IMR-90 (cell line): ENCODE data around the gene GRIN1. TPM values are rescaled to one million over a fixed set of nuclear protein-coding genes. Genes with fewer than 3 reads are reported as not detected.

Experiments
- ATAC-seq: fragments of 200-7000 bp; cut with Tn5 transposase; 2 replicates; pipeline ENCODE4 v1.9.1; 2020; ENCODE audit warnings: low read depth, mild to moderate bottlenecking, moderate library complexity
- BruUV-seq: library from RNA; stranded (reverse); fragments of 400-500 nt; replicated peaks from 2 replicates; lab custom pipeline; 2021; lab: Mats Ljungman, UMichigan
- CTCF ChIA-PET: fragments of 300-600 bp; formaldehyde crosslinking; extraction: SDS; loops from one replicate; lab custom pipeline; 2021; ENCODE audit warnings: antibody characterized with exemption; lab: Yijun Ruan, JAX
- POLR2A ChIA-PET: fragments of 300-600 bp; sonication (Branson Sonifier 250); formaldehyde crosslinking; loops from one replicate; lab custom pipeline; 2022; ENCODE audit warnings: antibody characterized with exemption; ENCODE audit not compliant: unreplicated experiment; lab: Charles Lee
- DNase-seq: peaks from one replicate; pipeline ENCODE4 v3.0.0; 2013
- H2AFZ ChIP-seq: replicated peaks from 2 replicates; pipeline ENCODE3; 2013; ENCODE audit warnings: low read length, mild to moderate bottlenecking; ENCODE audit not compliant: poor library complexity
- H2AK5ac ChIP-seq: 2 replicates; pipeline ENCODE4 v1.6.1; 2013; ENCODE audit warnings: low read depth, low read length, inconsistent platforms
- H2AK9ac ChIP-seq: replicated peaks from 2 replicates; pipeline ENCODE3; 2013; ENCODE audit warnings: mild to moderate bottlenecking, low read depth, low read length, moderate library complexity; ENCODE audit not compliant: poor library complexity
- H2BK120ac ChIP-seq: 2 replicates; pipeline ENCODE4 v1.6.1; 2013; ENCODE audit warnings: low read depth, low read length, inconsistent platforms
- H2BK15ac ChIP-seq: 3 replicates; pipeline ENCODE4 v1.6.1; 2013; ENCODE audit warnings: low read depth, low read length, inconsistent platforms
- H2BK20ac ChIP-seq: 2 replicates; pipeline ENCODE4 v1.6.1; 2013; ENCODE audit warnings: low read depth, mild to moderate bottlenecking, inconsistent platforms, low read length, moderate library complexity
- H2BK5ac ChIP-seq: 2 replicates; pipeline ENCODE4 v1.6.1; 2013; ENCODE audit warnings: mild to moderate bottlenecking, low read depth, low read length, inconsistent platforms; ENCODE audit not compliant: poor library complexity, severe bottlenecking
- H3K14ac ChIP-seq: replicated peaks from 2 replicates; pipeline ENCODE4 v1.6.1; 2013; ENCODE audit warnings: low read depth, low read length, inconsistent platforms
- H3K18ac ChIP-seq: 2 replicates; pipeline ENCODE4 v1.6.1; 2013; ENCODE audit warnings: low read depth, low read length, control low read depth
- H3K23ac ChIP-seq: 2 replicates; pipeline ENCODE4 v1.6.1; 2013; ENCODE audit warnings: low read depth, low read length, inconsistent platforms
- H3K27ac ChIP-seq: 2 replicates; pipeline ENCODE4 v1.5.1; 2013; ENCODE audit warnings: mild to moderate bottlenecking, control low read depth, low read length; ENCODE audit not compliant: insufficient read depth
- H3K27me3 ChIP-seq: 2 replicates; pipeline ENCODE4 v1.6.1; 2013; ENCODE audit warnings: low read length; ENCODE audit not compliant: control insufficient read depth, insufficient read depth
- H3K36me3 ChIP-seq: 2 replicates; pipeline ENCODE4 v1.6.1; 2013; ENCODE audit warnings: low read length, mixed read lengths; ENCODE audit not compliant: control insufficient read depth, insufficient read depth
- H3K4ac ChIP-seq: 2 replicates; pipeline ENCODE4 v1.6.1; 2013; ENCODE audit warnings: low read depth, low read length, inconsistent platforms
- H3K4me1 ChIP-seq: 2 replicates; pipeline ENCODE4 v1.6.1; 2013; ENCODE audit warnings: low read length, mixed read lengths; ENCODE audit not compliant: control insufficient read depth, insufficient read depth
- H3K4me2 ChIP-seq: 2 replicates; pipeline ENCODE4 v1.6.1; 2013; ENCODE audit warnings: low read depth, mild to moderate bottlenecking, control low read depth, low read length, moderate library complexity
- H3K4me3 ChIP-seq: 2 replicates; pipeline ENCODE4 v1.5.1; 2013; ENCODE audit warnings: low read depth, mild to moderate bottlenecking, control low read depth, low read length, moderate library complexity; ENCODE audit not compliant: insufficient read depth
- H3K56ac ChIP-seq: 2 replicates; pipeline ENCODE4 v1.6.1; 2013; ENCODE audit warnings: low read length, inconsistent platforms; ENCODE audit not compliant: insufficient read depth; ENCODE audit errors: extremely low read depth
- H3K79me1 ChIP-seq, 2 experiments: 2 replicates each; pipeline ENCODE4 v1.6.1; 2013; ENCODE audit warnings: low read length in 2 of 2, inconsistent platforms in 1 of 2, low read depth in 1 of 2
- H3K9ac ChIP-seq: 2 replicates; pipeline ENCODE4 v1.6.1; 2013; ENCODE audit warnings: low read depth, low read length, control low read depth
- H3K9me1 ChIP-seq: 2 replicates; pipeline ENCODE4 v1.6.1; 2013; ENCODE audit warnings: low read length, inconsistent platforms; ENCODE audit not compliant: insufficient read depth
- H3K9me3 ChIP-seq: 2 replicates; pipeline ENCODE4 v1.6.1; 2013; ENCODE audit warnings: low read length; ENCODE audit not compliant: control insufficient read depth, insufficient read depth
- H4K20me1 ChIP-seq: 2 replicates; pipeline ENCODE4 v1.6.1; 2013; ENCODE audit warnings: low read length, inconsistent platforms; ENCODE audit not compliant: insufficient read depth
- H4K5ac ChIP-seq: 2 replicates; pipeline ENCODE4 v1.6.1; 2013; ENCODE audit warnings: mild to moderate bottlenecking, low read depth, low read length, control low read depth
- H4K8ac ChIP-seq, 2 experiments: 2 replicates each; pipeline ENCODE4 v1.6.1; 2013; ENCODE audit warnings: low read depth in 2 of 2, low read length in 2 of 2, control low read depth in 1 of 2, inconsistent platforms in 1 of 2
- H4K91ac ChIP-seq: 2 replicates; pipeline ENCODE4 v1.6.1; 2013; ENCODE audit warnings: low read depth, low read length, inconsistent platforms; ENCODE audit not compliant: insufficient read depth
- CHD1 ChIP-seq: IDR thresholded peaks from 2 replicates; pipeline ENCODE4 v1.6.1; 2012; ENCODE audit warnings: low read depth, low read length, improper control_type of control experiment
- FOS ChIP-seq: fragments of 150-350 bp; IDR thresholded peaks from 2 replicates; pipeline ENCODE4 v1.6.1; 2016; ENCODE audit warnings: low read depth, low read length
- MAFK ChIP-seq: IDR thresholded peaks from 2 replicates; pipeline ENCODE4 v1.6.1; 2012; ENCODE audit warnings: low read depth, low read length, improper control_type of control experiment
- MAZ ChIP-seq: IDR thresholded peaks from 2 replicates; pipeline ENCODE4 v1.6.1; 2012; ENCODE audit warnings: low read depth, mild to moderate bottlenecking, low read length, improper control_type of control experiment, moderate library complexity, borderline replicate concordance
- MXI1 ChIP-seq: IDR thresholded peaks from 2 replicates; pipeline ENCODE4 v1.6.1; 2012; ENCODE audit warnings: low read depth, mild to moderate bottlenecking, low read length, moderate library complexity, borderline replicate concordance
- RCOR1 ChIP-seq: IDR thresholded peaks from 2 replicates; pipeline ENCODE4 v1.6.1; 2012; ENCODE audit warnings: mild to moderate bottlenecking, low read length, improper control_type of control experiment; ENCODE audit not compliant: insufficient replicate concordance
- RFX5 ChIP-seq: IDR thresholded peaks from 2 replicates; pipeline ENCODE4 v1.8.0; 2012; ENCODE audit warnings: low read depth, mild to moderate bottlenecking, low read length, moderate library complexity
- SMC3 ChIP-seq: fragments of 150-350 bp; IDR thresholded peaks from 2 replicates; pipeline ENCODE4 v1.6.1; 2016; ENCODE audit warnings: low read depth, mild to moderate bottlenecking, antibody characterized with exemption, low read length, moderate library complexity
- WGBS, 2 experiments: methylation state at CpG; one replicate each; pipeline versions ENCODE4 v1.1.5 to v1.1.7; 2013; ENCODE audit warnings: missing lambda C conversion rate in 2 of 2; ENCODE audit not compliant: insufficient read length in 1 of 2; ENCODE audit errors: extremely low coverage in 2 of 2; 5-methylcytosine and 5-hydroxymethylcytosine counted together
- dilution Hi-C: fragments of 300-500 bp; cut with HindIII; formaldehyde crosslinking; loops from one replicate; pipeline ENCODE4 v1.14.3; 2018; ENCODE audit warnings: low sequenced_read_pairs; ENCODE audit not compliant: unreplicated experiment
- in situ Hi-C: fragments of 300-500 bp; cut with MboI; formaldehyde crosslinking; loops from 3 replicates; pipeline ENCODE4 v1.14.3; 2019; ENCODE audit warnings: low sequenced_read_pairs, inconsistent platforms, mixed read lengths
- intact Hi-C: fragments of 100-400 bp; cut with micrococcal nuclease; formaldehyde crosslinking; loops from 2 replicates; pipeline ENCODE4 v1.10.0; 2022
- polyA plus RNA-seq, 3 experiments: library from polyadenylated mRNA; depleted of rRNA; stranded (reverse); fragments of >200 nt; gene quantifications; 2 replicates each; pipeline ENCODE4 v1.2.3, GENCODE V29; 2012; ENCODE audit warnings: low replicate concordance in 1 of 3
- total RNA-seq: library from RNA; depleted of rRNA; stranded (reverse); fragments of >200 nt; gene quantifications from 2 replicates; pipeline ENCODE4 v1.2.3, GENCODE V29; 2012
- TF ChIP-seq, protein P1 (sequence below): fragments of 150-350 bp; IDR thresholded peaks from 2 replicates; pipeline ENCODE4 v1.6.1; 2016; ENCODE audit warnings: low read depth, mild to moderate bottlenecking, low read length, moderate library complexity, borderline replicate concordance
- TF ChIP-seq, protein P2 (sequence below): conservative IDR thresholded peaks from 2 replicates; pipeline ENCODE4 v1.5.1; 2012; ENCODE audit warnings: mild to moderate bottlenecking, low read depth, low read length, improper control_type of control experiment
- TF ChIP-seq, protein P3 (sequence below): fragments of 150-350 bp; IDR thresholded peaks from 2 replicates; pipeline ENCODE4 v1.6.1; 2017; ENCODE audit warnings: mild to moderate bottlenecking, antibody characterized with exemption, low read length, low read depth

GRIN1 gene
- total and polyA plus RNA-seq, 2 of the 4 experiments (the other 2 are of a cell fraction) = 0.09 TPM; not detected in 1

DNA sequence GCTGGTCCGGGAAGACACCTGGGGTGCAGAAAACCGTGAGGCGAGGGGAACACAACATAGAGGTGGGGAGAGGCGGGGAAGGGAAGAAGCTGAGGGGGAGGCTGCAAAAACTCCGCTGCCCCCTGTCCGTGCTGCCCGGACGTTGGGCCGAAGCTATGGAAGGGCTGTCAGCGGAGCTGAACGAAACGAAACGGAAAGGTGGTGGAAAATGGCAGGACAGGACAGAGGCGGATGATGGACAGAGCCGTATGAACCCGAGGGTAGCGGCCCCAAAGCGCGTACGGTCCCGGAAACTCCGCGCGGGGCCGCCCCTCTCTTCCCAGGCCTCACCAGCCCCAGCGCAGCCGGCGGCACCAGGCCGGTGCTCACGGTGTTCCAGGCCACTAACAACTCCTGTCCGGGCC lies 49.1 kb downstream of the GRIN1 start:
- H2BK5ac ChIP-seq = peak overlapping the region; percentile 68
- H3K36me3 ChIP-seq = peaks cover 57% of the 10 kb centered on the region
- H2BK120ac ChIP-seq = no peak overlapping the region
- H2AK9ac ChIP-seq = peak overlapping the region; percentile 96
- peak overlapping the region; percentile 84 for H2AK5ac ChIP-seq
- H3K18ac ChIP-seq = no peak overlapping the region
- peak overlapping the region; percentile 81 for H4K5ac ChIP-seq
- peak overlapping the region; percentile 42; the same call in 1 of the 2 replicates for H3K14ac ChIP-seq
- ChIA-PET CTCF (no interaction called here), POLR2A (interaction anchor here (0.6 to 0.8 kb wide), 2 partner anchors 55 to 101 kb away, joined by 3 to 6 read pairs; partner anchors contain the start of gene MAN1B1)
- no peak for TF ChIP-seq RCOR1
- TF ChIP-seq MXI1 = no peak
- no peak for TF ChIP-seq RFX5
- TF ChIP-seq CHD1 = no peak
- TF ChIP-seq, protein P1, sequence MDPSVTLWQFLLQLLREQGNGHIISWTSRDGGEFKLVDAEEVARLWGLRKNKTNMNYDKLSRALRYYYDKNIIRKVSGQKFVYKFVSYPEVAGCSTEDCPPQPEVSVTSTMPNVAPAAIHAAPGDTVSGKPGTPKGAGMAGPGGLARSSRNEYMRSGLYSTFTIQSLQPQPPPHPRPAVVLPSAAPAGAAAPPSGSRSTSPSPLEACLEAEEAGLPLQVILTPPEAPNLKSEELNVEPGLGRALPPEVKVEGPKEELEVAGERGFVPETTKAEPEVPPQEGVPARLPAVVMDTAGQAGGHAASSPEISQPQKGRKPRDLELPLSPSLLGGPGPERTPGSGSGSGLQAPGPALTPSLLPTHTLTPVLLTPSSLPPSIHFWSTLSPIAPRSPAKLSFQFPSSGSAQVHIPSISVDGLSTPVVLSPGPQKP = no peak
- TF ChIP-seq, protein P2, sequence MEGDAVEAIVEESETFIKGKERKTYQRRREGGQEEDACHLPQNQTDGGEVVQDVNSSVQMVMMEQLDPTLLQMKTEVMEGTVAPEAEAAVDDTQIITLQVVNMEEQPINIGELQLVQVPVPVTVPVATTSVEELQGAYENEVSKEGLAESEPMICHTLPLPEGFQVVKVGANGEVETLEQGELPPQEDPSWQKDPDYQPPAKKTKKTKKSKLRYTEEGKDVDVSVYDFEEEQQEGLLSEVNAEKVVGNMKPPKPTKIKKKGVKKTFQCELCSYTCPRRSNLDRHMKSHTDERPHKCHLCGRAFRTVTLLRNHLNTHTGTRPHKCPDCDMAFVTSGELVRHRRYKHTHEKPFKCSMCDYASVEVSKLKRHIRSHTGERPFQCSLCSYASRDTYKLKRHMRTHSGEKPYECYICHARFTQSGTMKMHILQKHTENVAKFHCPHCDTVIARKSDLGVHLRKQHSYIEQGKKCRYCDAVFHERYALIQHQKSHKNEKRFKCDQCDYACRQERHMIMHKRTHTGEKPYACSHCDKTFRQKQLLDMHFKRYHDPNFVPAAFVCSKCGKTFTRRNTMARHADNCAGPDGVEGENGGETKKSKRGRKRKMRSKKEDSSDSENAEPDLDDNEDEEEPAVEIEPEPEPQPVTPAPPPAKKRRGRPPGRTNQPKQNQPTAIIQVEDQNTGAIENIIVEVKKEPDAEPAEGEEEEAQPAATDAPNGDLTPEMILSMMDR = no peak
- no peak for TF ChIP-seq SMC3
- no peak for TF ChIP-seq MAFK
- TF ChIP-seq, protein P3, sequence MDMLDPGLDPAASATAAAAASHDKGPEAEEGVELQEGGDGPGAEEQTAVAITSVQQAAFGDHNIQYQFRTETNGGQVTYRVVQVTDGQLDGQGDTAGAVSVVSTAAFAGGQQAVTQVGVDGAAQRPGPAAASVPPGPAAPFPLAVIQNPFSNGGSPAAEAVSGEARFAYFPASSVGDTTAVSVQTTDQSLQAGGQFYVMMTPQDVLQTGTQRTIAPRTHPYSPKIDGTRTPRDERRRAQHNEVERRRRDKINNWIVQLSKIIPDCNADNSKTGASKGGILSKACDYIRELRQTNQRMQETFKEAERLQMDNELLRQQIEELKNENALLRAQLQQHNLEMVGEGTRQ = no peak
- TF ChIP-seq FOS = no peak
- no peak for TF ChIP-seq MAZ
- peak; percentile 3 for ATAC-seq
- H3K4me3 ChIP-seq = peak overlapping the region; percentile 91
- dilution Hi-C loops (no loop called here), in situ Hi-C loops (no loop called here), intact Hi-C loops (no loop called here)
- peak overlapping the region; percentile 69 to 97 for H4K8ac ChIP-seq
- H3K4me1 ChIP-seq = peaks cover 16% of the 10 kb centered on the region
- H3K56ac ChIP-seq = 0 out of 2 replicates have a peak overlapping the region, but pooled peaks have one; percentile 38
- H3K4ac ChIP-seq = peak overlapping the region; percentile 42
- 0 out of 2 replicates have a peak overlapping the region, but pooled peaks have one; percentile 35 for H3K23ac ChIP-seq
- BruUV-seq = no TSS peak
- peak overlapping the region; percentile 84 for H3K9ac ChIP-seq
- peak overlapping the region; percentile 59; the same call in 1 of the 2 replicates for H4K91ac ChIP-seq
- H2BK15ac ChIP-seq = no peak overlapping the region
- H3K9me1 ChIP-seq = no peaks in the 10 kb centered on the region
- H3K79me1 ChIP-seq = peaks cover 5 to 57% of the 10 kb centered on the region in 2 experiments
- H2BK20ac ChIP-seq = no peak overlapping the region
- H3K9me3 ChIP-seq = no peaks in the 10 kb centered on the region
- H4K20me1 ChIP-seq = peaks cover 22% of the 10 kb centered on the region
- no peak for DNase-seq
- no peaks in the 10 kb centered on the region for H3K27me3 ChIP-seq
- 2% methylated on average over 17 of the region's 31 CpGs; no CpG with 5 or more reads in 1 of the 2 experiments for WGBS, 2 experiments
- peak overlapping the region; percentile 99 for H2AFZ ChIP-seq
- H3K4me2 ChIP-seq = peak overlapping the region; percentile 88
- peak overlapping the region; percentile 66 for H3K27ac ChIP-seq
